HuH-7 (cell line): ENCODE results near the gene BFSP2.
"Not testable (repeated sequence)": the region's sequence is repeated elsewhere in the genome, so short reads cannot be mapped to it uniquely, and the experiment has no call there.

Experiments
- DNase-seq: peaks from one replicate; pipeline ENCODE4 v3.0.0; 2011; ENCODE audit warnings: low spot score

BFSP2 gene

GRCh38 chr3:133457465-133458067, 57.7 kb downstream of the BFSP2 start:
- no peak for DNase-seq

- DNase-seq, result no peak
Measured at GRCh38 chr3:133459400-133459799, 59.5 kb downstream of the BFSP2 start.

- DNase-seq, result no peak
Measured at GRCh38 chr3:133460809-133461208, 61.0 kb downstream of the BFSP2 start.

- peak; percentile 75 for DNase-seq
Measured at GRCh38 chr3:133461291-133461690, 61.4 kb downstream of the BFSP2 start.

- DNase-seq, result no peak
Measured at GRCh38 chr3:133463347-133463860, 63.5 kb downstream of the BFSP2 start.

- DNase-seq, result no peak
Measured at GRCh38 chr3:133464573-133464972, 64.7 kb downstream of the BFSP2 start.

GRCh38 chr3:133466531-133467386, 66.9 kb downstream of the BFSP2 start:
- DNase-seq, result no peak

GRCh38 chr3:133467780-133468179, 67.9 kb downstream of the BFSP2 start:
- DNase-seq, result no peak

- no peak for DNase-seq
Measured at GRCh38 chr3:133468251-133468721, 68.4 kb downstream of the BFSP2 start.

- DNase-seq, result peak; percentile 79
Measured at GRCh38 chr3:133469140-133469731, 69.4 kb downstream of the BFSP2 start.

- no peak for DNase-seq
Measured at GRCh38 chr3:133472242-133472641, 72.4 kb downstream of the BFSP2 start.

- DNase-seq, result no peak
Measured at GRCh38 chr3:133472889-133473288, 73.0 kb downstream of the BFSP2 start.

GRCh38 chr3:133473472-133474191, 73.8 kb downstream of the BFSP2 start:
- not testable (repeated sequence) for DNase-seq

GRCh38 chr3:133474251-133474801, 74.5 kb downstream of the BFSP2 start:
- DNase-seq, result no peak

GRCh38 chr3:133474817-133475216, 75.0 kb downstream of the BFSP2 start:
- DNase-seq, result no peak

- no peak for DNase-seq
Measured at GRCh38 chr3:133475245-133476010, 75.6 kb downstream of the BFSP2 start.

- DNase-seq, result peak; percentile 53
Measured at GRCh38 chr3:133476971-133477375, 77.1 kb downstream of the BFSP2 start.

GRCh38 chr3:133477487-133477886, 77.6 kb downstream of the BFSP2 start:
- DNase-seq, result no peak

- no peak for DNase-seq
Measured at GRCh38 chr3:133478624-133479023, 78.8 kb downstream of the BFSP2 start.

- DNase-seq, result no peak
Measured at GRCh38 chr3:133479401-133479800, 79.5 kb downstream of the BFSP2 start.
